WTC11 (cell line): ENCODE results near the gene DHRS1. TPM values are rescaled to one million over a fixed set of nuclear protein-coding genes. Genes with fewer than 3 reads are reported as not detected.

ENCODE experiments used
- ATAC-seq: fragments of 200-7000 bp; cut with Tn5 transposase; 2 replicates; pipeline ENCODE4 v1.10.0; 2021; ENCODE audit warnings: mild to moderate bottlenecking, moderate library complexity
- CTCF ChIA-PET: fragments of 300-600 bp; sonication (Branson Sonifier 250); formaldehyde crosslinking; loops from one replicate; lab custom pipeline; 2021; ENCODE audit warnings: antibody characterized with exemption; lab: Charles Lee
- POLR2A ChIA-PET: fragments of 350-600 bp; sonication (Branson Sonifier 250); formaldehyde crosslinking; loops from one replicate; lab custom pipeline; 2021; ENCODE audit warnings: antibody characterized with exemption; lab: Charles Lee
- DNase-seq: peaks from one replicate; pipeline ENCODE4 v3.0.0; 2021; ENCODE audit warnings: low spot score
- H3K27ac Mint-ChIP-seq: 2 replicates; pipeline ENCODE4 v1.8.0; 2021; ENCODE audit warnings: mixed read lengths
- H3K27me3 Mint-ChIP-seq: 2 replicates; pipeline ENCODE4 v1.8.0; 2021; ENCODE audit warnings: low read depth, mild to moderate bottlenecking, moderate library complexity, mixed read lengths
- H3K36me3 Mint-ChIP-seq: 2 replicates; pipeline ENCODE4 v1.8.0; 2021; ENCODE audit warnings: mixed read lengths
- H3K4me1 Mint-ChIP-seq: 2 replicates; pipeline ENCODE4 v1.8.0; 2022; ENCODE audit warnings: mixed read lengths
- H3K4me3 Mint-ChIP-seq: 2 replicates; pipeline ENCODE4 v1.8.0; 2021; ENCODE audit warnings: mild to moderate bottlenecking, moderate library complexity, mixed read lengths
- H3K9me3 Mint-ChIP-seq: 2 replicates; pipeline ENCODE4 v1.8.0; 2021; ENCODE audit warnings: mixed read lengths
- AFF4 ChIP-seq: sonication (generic); formaldehyde crosslinking; IDR thresholded peaks from 2 replicates; pipeline ENCODE4 v1.8.1; 2023; ENCODE audit warnings: mild to moderate bottlenecking, missing genetic modification reagents, borderline replicate concordance
- CREB1 ChIP-seq: sonication (generic); formaldehyde crosslinking; IDR thresholded peaks from 2 replicates; pipeline ENCODE4 v1.8.0; 2023; ENCODE audit warnings: mild to moderate bottlenecking, missing genetic modification reagents
- FOXP1 ChIP-seq: sonication (generic); formaldehyde crosslinking; IDR thresholded peaks from 2 replicates; pipeline ENCODE4 v1.8.0; 2022; ENCODE audit warnings: missing genetic modification reagents, mild to moderate bottlenecking, moderate library complexity, borderline replicate concordance
- GTF2I ChIP-seq: fragments of 250-450 bp; sonication (Bioruptor Pico); conservative IDR thresholded peaks from 2 replicates; pipeline ENCODE4 v1.4.0; 2021; ENCODE audit warnings: mild to moderate bottlenecking
- KAT7 ChIP-seq: sonication (generic); formaldehyde crosslinking; IDR thresholded peaks from 2 replicates; pipeline ENCODE4 v1.8.1; 2023; ENCODE audit warnings: missing genetic modification reagents, mild to moderate bottlenecking, borderline replicate concordance
- OVOL2 ChIP-seq: fragments of 250-450 bp; sonication (Bioruptor Pico); IDR thresholded peaks from 2 replicates; pipeline ENCODE4 v1.9.0; 2021; ENCODE audit warnings: mild to moderate bottlenecking, borderline replicate concordance
- RELA ChIP-seq: sonication (generic); formaldehyde crosslinking; IDR thresholded peaks from 2 replicates; pipeline ENCODE4 v1.8.1; 2022; ENCODE audit warnings: missing genetic modification reagents, mild to moderate bottlenecking, borderline replicate concordance
- ZNF263 ChIP-seq: sonication (generic); formaldehyde crosslinking; IDR thresholded peaks from 2 replicates; pipeline ENCODE4 v1.8.1; 2022; ENCODE audit warnings: low read depth, mild to moderate bottlenecking, moderate library complexity, missing genetic modification reagents
- total RNA-seq: library from RNA; stranded (reverse); gene quantifications from 3 replicates; pipeline ENCODE4 v1.2.3, GENCODE V29; 2021
- TF ChIP-seq, protein P1 (sequence below): sonication (generic); formaldehyde crosslinking; IDR thresholded peaks from 2 replicates; pipeline ENCODE4 v1.8.0; 2022; ENCODE audit warnings: mild to moderate bottlenecking, missing genetic modification reagents
- TF ChIP-seq, protein P2 (sequence below): sonication (generic); formaldehyde crosslinking; conservative IDR thresholded peaks from 2 replicates; pipeline ENCODE4 v1.8.1; 2023; ENCODE audit warnings: mild to moderate bottlenecking, low read depth, missing genetic modification reagents, moderate library complexity
- TF ChIP-seq, protein P3 (sequence below): fragments of 250-450 bp; sonication (Bioruptor Pico); IDR thresholded peaks from 2 replicates; pipeline ENCODE4 v2.1.2; 2022; ENCODE audit warnings: mild to moderate bottlenecking, moderate library complexity
- TF ChIP-seq, protein P4 (sequence below): fragments of 250-450 bp; sonication (Bioruptor Pico); IDR thresholded peaks from 2 replicates; pipeline ENCODE4 v1.9.0; 2021; ENCODE audit warnings: moderate library complexity, mild to moderate bottlenecking, inconsistent platforms, borderline replicate concordance
- TF ChIP-seq, protein P5 (sequence below): sonication (generic); formaldehyde crosslinking; IDR thresholded peaks from 2 replicates; pipeline ENCODE4 v1.8.1; 2022; ENCODE audit warnings: low read depth, mild to moderate bottlenecking, moderate library complexity, missing genetic modification reagents, borderline replicate concordance

Gene DHRS1
- total RNA-seq, 1 experiment from 2014 or later: 13.9 TPM

DNA sequence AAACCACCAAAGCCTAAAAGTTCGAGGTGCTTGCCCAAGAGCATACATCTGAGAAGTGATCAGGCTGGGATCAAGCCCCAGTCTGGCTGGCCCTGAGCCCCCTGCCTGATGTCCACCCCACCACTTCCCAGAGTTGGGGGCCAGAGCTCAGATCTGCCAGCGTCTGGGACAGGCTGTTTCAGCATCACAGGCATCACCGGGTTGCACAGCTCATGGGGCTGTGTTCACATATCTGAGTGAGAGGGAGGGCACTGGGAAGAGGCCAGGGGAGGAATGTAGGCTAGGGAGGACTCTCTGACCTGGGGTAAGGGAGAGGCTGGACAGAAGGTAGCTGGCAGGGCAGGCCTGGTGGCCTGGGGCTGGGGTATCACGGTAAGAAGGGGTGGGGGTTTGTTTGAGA is 42.6 kb downstream of the DHRS1 start (continued):
- TF ChIP-seq, protein P1, sequence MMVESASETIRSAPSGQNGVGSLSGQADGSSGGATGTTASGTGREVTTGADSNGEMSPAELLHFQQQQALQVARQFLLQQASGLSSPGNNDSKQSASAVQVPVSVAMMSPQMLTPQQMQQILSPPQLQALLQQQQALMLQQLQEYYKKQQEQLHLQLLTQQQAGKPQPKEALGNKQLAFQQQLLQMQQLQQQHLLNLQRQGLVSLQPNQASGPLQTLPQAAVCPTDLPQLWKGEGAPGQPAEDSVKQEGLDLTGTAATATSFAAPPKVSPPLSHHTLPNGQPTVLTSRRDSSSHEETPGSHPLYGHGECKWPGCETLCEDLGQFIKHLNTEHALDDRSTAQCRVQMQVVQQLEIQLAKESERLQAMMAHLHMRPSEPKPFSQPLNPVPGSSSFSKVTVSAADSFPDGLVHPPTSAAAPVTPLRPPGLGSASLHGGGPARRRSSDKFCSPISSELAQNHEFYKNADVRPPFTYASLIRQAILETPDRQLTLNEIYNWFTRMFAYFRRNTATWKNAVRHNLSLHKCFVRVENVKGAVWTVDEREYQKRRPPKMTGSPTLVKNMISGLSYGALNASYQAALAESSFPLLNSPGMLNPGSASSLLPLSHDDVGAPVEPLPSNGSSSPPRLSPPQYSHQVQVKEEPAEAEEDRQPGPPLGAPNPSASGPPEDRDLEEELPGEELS (CRISPR knock-in tag): no peak

DNA sequence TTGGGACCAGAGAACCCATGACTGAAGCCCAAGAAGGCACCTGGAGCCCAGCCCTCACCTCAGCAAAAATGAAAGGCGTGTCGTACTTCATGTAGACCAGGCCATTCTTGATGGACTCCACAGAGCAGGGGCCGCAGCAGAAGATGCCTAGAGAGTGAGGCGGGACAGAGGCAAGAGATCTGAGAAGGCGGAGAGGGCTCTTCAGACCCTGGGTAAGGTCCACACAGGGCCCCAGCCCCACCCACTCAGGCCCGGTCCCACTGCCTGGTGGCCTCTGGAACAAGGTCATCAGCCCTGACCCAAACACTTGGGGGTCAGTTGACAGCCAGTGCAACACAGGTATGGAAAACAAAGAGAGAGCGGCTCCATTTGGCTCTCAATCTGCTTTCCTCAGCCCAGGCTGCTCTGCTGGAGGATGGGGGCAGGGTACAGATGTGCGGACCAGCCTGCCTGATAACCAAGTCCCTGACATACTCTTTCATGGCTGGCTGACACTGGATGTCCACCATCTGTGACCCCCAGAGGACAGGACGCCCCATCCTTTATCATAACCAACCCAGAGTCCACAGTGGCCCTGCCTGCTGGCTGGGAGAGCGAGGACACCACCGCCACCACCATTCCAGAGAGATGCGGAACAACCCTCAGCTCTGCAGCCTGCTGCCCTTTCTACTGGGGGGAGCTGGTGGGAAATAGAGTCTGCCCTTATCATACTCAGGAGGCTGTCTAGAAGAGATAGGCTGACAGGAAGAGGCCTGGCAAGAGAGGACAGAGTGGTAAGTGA is 43.5 kb downstream of the DHRS1 start:
- CTCF ChIA-PET: interaction anchor here (1.2 to 1.7 kb wide), 2 partner anchors 15 to 52 kb away, joined by 4 to 8 read pairs; partner anchors contain the start of gene CIDEB
- Mint-ChIP-seq H3K36me3 (no peaks in the 10 kb centered on the region), H3K27ac (no peak overlapping the region)

DNA sequence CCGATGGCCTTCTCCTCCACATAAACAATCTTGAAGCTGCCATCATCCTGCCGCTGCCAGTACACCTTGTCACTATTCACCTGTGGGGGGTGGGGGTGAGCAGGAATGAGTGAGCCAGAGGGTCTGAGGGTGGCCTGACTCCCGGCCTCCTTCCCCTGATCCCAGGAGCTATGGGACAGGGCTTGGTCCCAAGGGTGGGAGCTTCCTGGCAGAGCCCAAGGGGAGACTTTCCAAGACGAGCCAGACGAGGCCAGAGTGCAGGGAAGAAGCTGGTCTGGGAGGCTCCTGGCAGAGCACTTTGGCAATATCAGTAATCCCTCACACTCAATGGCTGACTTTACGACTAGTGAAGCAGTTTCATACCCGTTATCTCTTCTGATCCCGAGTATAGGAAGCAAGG is 44.1 kb downstream of the DHRS1 start:
- Mint-ChIP-seq H3K27me3 (no peaks in the 10 kb centered on the region; the same call in 1 of the 2 replicates), H3K36me3 (no peaks in the 10 kb centered on the region), H3K4me1 (no peaks in the 10 kb centered on the region), H3K9me3 (no peaks in the 10 kb centered on the region), H3K27ac (no peak overlapping the region), H3K4me3 (no peak overlapping the region)
- no peak for DNase-seq
- POLR2A ChIA-PET: no interaction called here
- CTCF ChIA-PET: interaction anchor here (0.7 to 1.2 kb wide), 2 partner anchors 12 to 15 kb away, joined by 3 to 4 read pairs; no protein-coding TSS in a partner anchor
- ATAC-seq: no peak
- TF ChIP-seq AFF4 (CRISPR knock-in tag): no peak
- no peak for TF ChIP-seq RELA (CRISPR knock-in tag)
- no peak for TF ChIP-seq KAT7 (CRISPR knock-in tag)
- TF ChIP-seq, all 79 proteins: peak for 0

More for the DNA sequence above, 43.5 kb downstream of the DHRS1 start:
- TF ChIP-seq ZNF263 (CRISPR knock-in tag) (no peak), FOXP1 (CRISPR knock-in tag) (no peak), CREB1 (no peak), GTF2I (no peak), RELA (CRISPR knock-in tag) (no peak), OVOL2 (no peak)
- TF ChIP-seq, protein P2, sequence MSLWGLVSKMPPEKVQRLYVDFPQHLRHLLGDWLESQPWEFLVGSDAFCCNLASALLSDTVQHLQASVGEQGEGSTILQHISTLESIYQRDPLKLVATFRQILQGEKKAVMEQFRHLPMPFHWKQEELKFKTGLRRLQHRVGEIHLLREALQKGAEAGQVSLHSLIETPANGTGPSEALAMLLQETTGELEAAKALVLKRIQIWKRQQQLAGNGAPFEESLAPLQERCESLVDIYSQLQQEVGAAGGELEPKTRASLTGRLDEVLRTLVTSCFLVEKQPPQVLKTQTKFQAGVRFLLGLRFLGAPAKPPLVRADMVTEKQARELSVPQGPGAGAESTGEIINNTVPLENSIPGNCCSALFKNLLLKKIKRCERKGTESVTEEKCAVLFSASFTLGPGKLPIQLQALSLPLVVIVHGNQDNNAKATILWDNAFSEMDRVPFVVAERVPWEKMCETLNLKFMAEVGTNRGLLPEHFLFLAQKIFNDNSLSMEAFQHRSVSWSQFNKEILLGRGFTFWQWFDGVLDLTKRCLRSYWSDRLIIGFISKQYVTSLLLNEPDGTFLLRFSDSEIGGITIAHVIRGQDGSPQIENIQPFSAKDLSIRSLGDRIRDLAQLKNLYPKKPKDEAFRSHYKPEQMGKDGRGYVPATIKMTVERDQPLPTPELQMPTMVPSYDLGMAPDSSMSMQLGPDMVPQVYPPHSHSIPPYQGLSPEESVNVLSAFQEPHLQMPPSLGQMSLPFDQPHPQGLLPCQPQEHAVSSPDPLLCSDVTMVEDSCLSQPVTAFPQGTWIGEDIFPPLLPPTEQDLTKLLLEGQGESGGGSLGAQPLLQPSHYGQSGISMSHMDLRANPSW: no peak
- TF ChIP-seq, protein P3, sequence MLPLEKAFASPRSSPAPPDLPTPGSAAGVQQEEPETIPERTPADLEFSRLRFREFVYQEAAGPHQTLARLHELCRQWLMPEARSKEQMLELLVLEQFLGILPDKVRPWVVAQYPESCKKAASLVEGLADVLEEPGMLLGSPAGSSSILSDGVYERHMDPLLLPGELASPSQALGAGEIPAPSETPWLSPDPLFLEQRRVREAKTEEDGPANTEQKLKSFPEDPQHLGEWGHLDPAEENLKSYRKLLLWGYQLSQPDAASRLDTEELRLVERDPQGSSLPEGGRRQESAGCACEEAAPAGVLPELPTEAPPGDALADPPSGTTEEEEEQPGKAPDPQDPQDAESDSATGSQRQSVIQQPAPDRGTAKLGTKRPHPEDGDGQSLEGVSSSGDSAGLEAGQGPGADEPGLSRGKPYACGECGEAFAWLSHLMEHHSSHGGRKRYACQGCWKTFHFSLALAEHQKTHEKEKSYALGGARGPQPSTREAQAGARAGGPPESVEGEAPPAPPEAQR (CRISPR knock-in tag): no peak
- TF ChIP-seq, protein P4, sequence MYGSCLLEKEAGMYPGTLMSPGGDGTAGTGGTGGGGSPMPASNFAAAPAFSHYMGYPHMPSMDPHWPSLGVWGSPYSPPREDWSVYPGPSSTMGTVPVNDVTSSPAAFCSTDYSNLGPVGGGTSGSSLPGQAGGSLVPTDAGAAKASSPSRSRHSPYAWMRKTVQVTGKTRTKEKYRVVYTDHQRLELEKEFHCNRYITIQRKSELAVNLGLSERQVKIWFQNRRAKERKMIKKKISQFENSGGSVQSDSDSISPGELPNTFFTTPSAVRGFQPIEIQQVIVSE (CRISPR knock-in tag): no peak
- TF ChIP-seq, protein P5, sequence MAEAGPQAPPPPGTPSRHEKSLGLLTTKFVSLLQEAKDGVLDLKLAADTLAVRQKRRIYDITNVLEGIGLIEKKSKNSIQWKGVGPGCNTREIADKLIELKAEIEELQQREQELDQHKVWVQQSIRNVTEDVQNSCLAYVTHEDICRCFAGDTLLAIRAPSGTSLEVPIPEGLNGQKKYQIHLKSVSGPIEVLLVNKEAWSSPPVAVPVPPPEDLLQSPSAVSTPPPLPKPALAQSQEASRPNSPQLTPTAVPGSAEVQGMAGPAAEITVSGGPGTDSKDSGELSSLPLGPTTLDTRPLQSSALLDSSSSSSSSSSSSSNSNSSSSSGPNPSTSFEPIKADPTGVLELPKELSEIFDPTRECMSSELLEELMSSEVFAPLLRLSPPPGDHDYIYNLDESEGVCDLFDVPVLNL (CRISPR knock-in tag): no peak
- TF ChIP-seq, all 79 proteins: peak for 0
- DNase-seq (no peak), ATAC-seq (no peak)
- no peak overlapping the region for H3K4me3 Mint-ChIP-seq
- H3K27me3 Mint-ChIP-seq: no peaks in the 10 kb centered on the region; the same call in 1 of the 2 replicates
- H3K9me3 Mint-ChIP-seq: no peaks in the 10 kb centered on the region
- H3K4me1 Mint-ChIP-seq: no peaks in the 10 kb centered on the region
- POLR2A ChIA-PET: no interaction called here
